Thymus (tissue), 14 donors: ENCODE measurements around the gene MAIP1. TPM values are rescaled to one million over a fixed set of nuclear protein-coding genes. Genes with fewer than 3 reads are reported as not detected.
"Not testable (repeated sequence)": the region's sequence is repeated elsewhere in the genome, so short reads cannot be mapped to it uniquely, and the experiment has no call there.

Experiments used
- DNase-seq, 9 donors: peaks; one replicate each; pipeline ENCODE4 v3.0.0-alpha.2; 2013; ENCODE audit warnings: low spot score in 9 of 9, low read depth in 6 of 9, missing footprints in 1 of 9
- H3K27ac ChIP-seq, 2 donors: one replicate each; pipeline ENCODE4 v1.5.1; 2013; ENCODE audit warnings: control low read depth in 1 of 2, low read depth in 1 of 2, low read length in 1 of 2, mild to moderate bottlenecking in 1 of 2, moderate library complexity in 1 of 2
- H3K27me3 ChIP-seq, 2 donors: one replicate each; pipeline ENCODE4 v1.5.1; 2013; ENCODE audit warnings: low read length in 1 of 2; ENCODE audit not compliant: control insufficient read depth in 2 of 2, insufficient read depth in 1 of 2
- H3K36me3 ChIP-seq, 2 donors: one replicate each; pipeline ENCODE4 v1.5.1; 2013; ENCODE audit warnings: low read length in 1 of 2, mild to moderate bottlenecking in 1 of 2, moderate library complexity in 1 of 2; ENCODE audit not compliant: control insufficient read depth in 2 of 2, insufficient read depth in 2 of 2
- H3K4me1 ChIP-seq, 2 donors: one replicate each; pipeline ENCODE4 v1.5.1; 2013; ENCODE audit warnings: low read length in 2 of 2; ENCODE audit not compliant: control insufficient read depth in 2 of 2, insufficient read depth in 2 of 2
- H3K4me3 ChIP-seq, 2 donors: one replicate each; pipeline ENCODE4 v1.5.1; 2013; ENCODE audit warnings: low read length in 2 of 2, control low read depth in 1 of 2, mild to moderate bottlenecking in 1 of 2
- H3K9me3 ChIP-seq, 2 donors: one replicate each; pipeline ENCODE4 v1.5.1; 2013; ENCODE audit warnings: low read length in 1 of 2, mild to moderate bottlenecking in 1 of 2; ENCODE audit not compliant: control insufficient read depth in 2 of 2, insufficient read depth in 1 of 2
- WGBS: extraction: QIAGEN DNeasy Blood & Tissue Kit; methylation state at CpG from one replicate; pipeline ENCODE4 v1.1.7; 2013; 5-methylcytosine and 5-hydroxymethylcytosine counted together
- long read RNA-seq, 10 donors: transcript quantifications; one replicate each; lab custom pipeline, GENCODE V29; 2026
- polyA plus RNA-seq: library from polyadenylated mRNA; stranded (reverse); fragments of 200-250 nt; gene quantifications from one replicate; pipeline ENCODE4 v1.2.3, GENCODE V29; 2013
- total RNA-seq: library from RNA; stranded (reverse); fragments of 120-200 nt; gene quantifications from one replicate; pipeline ENCODE4 v1.2.4, GENCODE V29; 2013
- donor health status: healthy.

Gene MAIP1
- 15.3 TPM for total RNA-seq
- 16.3 TPM for polyA plus RNA-seq
- long read RNA-seq, donor 1: 0 reads
- long read RNA-seq, donor 2, transcript MAIP1-202 (5 exons, 1,386 nt): major isoform, 13 of 13 reads
- long read RNA-seq, donor 2, partial matches to known transcripts: 0 of 13 reads
- long read RNA-seq, donor 2, other reads (novel, unspliced or antisense): 0 of 13 reads
- long read RNA-seq, donor 3, transcript MAIP1-202 (5 exons, 1,386 nt): major isoform, 16 of 16 reads
- long read RNA-seq, donor 3, partial matches to known transcripts: 0 of 16 reads
- long read RNA-seq, donor 3, other reads (novel, unspliced or antisense): 0 of 16 reads
- long read RNA-seq, donor 4, partial matches to known transcripts: 0 of 3 reads
- long read RNA-seq, donor 4, other reads (novel, unspliced or antisense): 0 of 3 reads
- long read RNA-seq, donor 5, transcript MAIP1-202 (5 exons, 1,386 nt): major isoform, 16 of 16 reads
- long read RNA-seq, donor 5, partial matches to known transcripts: 0 of 16 reads
- long read RNA-seq, donor 5, other reads (novel, unspliced or antisense): 0 of 16 reads
- long read RNA-seq, donor 6, transcript MAIP1-202 (5 exons, 1,386 nt): major isoform, 5 of 5 reads
- long read RNA-seq, donor 6, partial matches to known transcripts: 0 of 5 reads
- long read RNA-seq, donor 6, other reads (novel, unspliced or antisense): 0 of 5 reads
- long read RNA-seq, donor 7, transcript MAIP1-202 (5 exons, 1,386 nt): major isoform, 6 of 6 reads
- long read RNA-seq, donor 7, partial matches to known transcripts: 0 of 6 reads
- long read RNA-seq, donor 7, other reads (novel, unspliced or antisense): 0 of 6 reads
- long read RNA-seq, donor 8, transcript MAIP1-202 (5 exons, 1,386 nt): major isoform, 6 of 6 reads
- long read RNA-seq, donor 8, partial matches to known transcripts: 0 of 6 reads
- long read RNA-seq, donor 8, other reads (novel, unspliced or antisense): 0 of 6 reads
- long read RNA-seq, donor 9, transcript MAIP1-202 (5 exons, 1,386 nt): major isoform, 7 of 7 reads
- long read RNA-seq, donor 9, partial matches to known transcripts: 0 of 7 reads
- long read RNA-seq, donor 9, other reads (novel, unspliced or antisense): 0 of 7 reads
- long read RNA-seq, donor 10, partial matches to known transcripts: 0 of 3 reads
- long read RNA-seq, donor 10, other reads (novel, unspliced or antisense): 0 of 3 reads

- H3K36me3 ChIP-seq: peaks cover 4 to 17% of the 10 kb centered on the region in 2 donors
- DNase-seq: peak; percentile 61 to 89 (median 68)
- under 1% methylated on average over 64 of the region's 64 CpGs for WGBS
- H3K4me1 ChIP-seq: peaks cover 23 to 24% of the 10 kb centered on the region in 2 donors
- no peaks in the 10 kb centered on the region for H3K9me3 ChIP-seq
- no peaks in the 10 kb centered on the region for H3K27me3 ChIP-seq
- peak within 1 kb of the TSS; percentile 76 to 87 for H3K4me3 ChIP-seq
- H3K27ac ChIP-seq: peak within 1 kb of the TSS; percentile 82 to 88
Observed at GRCh38 chr2:199955339-199956061, at the start of gene MAIP1, which contains the start of gene TYW5. TSS of gene MAIP1 (plus strand) at chr2:199955582. CDS start at chr2:199955799, 217 bp downstream. TSS of gene TYW5 (minus strand) at chr2:199955491. CDS start at chr2:199955470, 21 bp downstream.

- Histone ChIP-seq H3K27ac (no peak overlapping the region), H3K36me3 (no peaks in the 10 kb centered on the region), H3K4me1 (peaks cover 6 to 9% of the 10 kb centered on the region in 2 donors), H3K4me3 (no peak overlapping the region), H3K9me3 (peaks cover 0 to 3% of the 10 kb centered on the region in 2 donors), H3K27me3 (no peaks in the 10 kb centered on the region)
- DNase-seq: no peak
- 80% methylated on average over 2 of the region's 2 CpGs for WGBS
Observed at GRCh38 chr2:199907008-199907714, 48.2 kb upstream of the MAIP1 start.

GRCh38 chr2:199910338-199911051 lies 44.9 kb upstream of the MAIP1 start:
- Histone ChIP-seq H3K36me3 (peaks cover 0 to 5% of the 10 kb centered on the region in 2 donors), H3K27ac (peak overlapping the region in 1 of 2 donors; percentile 27), H3K9me3 (peaks cover 0 to 3% of the 10 kb centered on the region in 2 donors), H3K4me3 (peak overlapping the region; percentile 92 to 93), H3K4me1 (peaks cover 6 to 15% of the 10 kb centered on the region in 2 donors), H3K27me3 (no peaks in the 10 kb centered on the region)
- peak in 2 of 9 donors; percentile 13 for DNase-seq
- WGBS: 41% methylated on average over 18 of the region's 18 CpGs

GRCh38 chr2:199911052-199911876 lies 44.1 kb upstream of the MAIP1 start, which contains the start of gene C2orf69:
TSS of gene C2orf69 (plus strand) at chr2:199911293. CDS start at chr2:199911439, 146 bp downstream.
- peaks cover 5 to 11% of the 10 kb centered on the region in 2 donors for H3K36me3 ChIP-seq
- WGBS: under 1% methylated on average over 85 of the region's 85 CpGs
- peaks cover 6 to 15% of the 10 kb centered on the region in 2 donors for H3K4me1 ChIP-seq

GRCh38 chr2:199911877-199912161 lies 43.6 kb upstream of the MAIP1 start:
- peaks cover 6 to 15% of the 10 kb centered on the region in 2 donors for H3K4me1 ChIP-seq
- peak in 4 of 9 donors; percentile 11 to 42 (median 26) for DNase-seq
- under 1% methylated on average over 13 of the region's 13 CpGs for WGBS
- H3K4me3 ChIP-seq: peak overlapping the region; percentile 92 to 93
- peaks cover 9 to 16% of the 10 kb centered on the region in 2 donors for H3K36me3 ChIP-seq
- peak overlapping the region; percentile 93 to 95 for H3K27ac ChIP-seq
- peaks cover 5 to 8% of the 10 kb centered on the region in 2 donors for H3K9me3 ChIP-seq
- H3K27me3 ChIP-seq: no peaks in the 10 kb centered on the region

More at GRCh38 chr2:199911052-199911876, 44.1 kb upstream of the MAIP1 start, which contains the start of gene C2orf69:
- Histone ChIP-seq H3K27ac (peak within 1 kb of the TSS; percentile 93 to 95), H3K27me3 (no peaks in the 10 kb centered on the region), H3K9me3 (peaks cover 0 to 3% of the 10 kb centered on the region in 2 donors), H3K4me3 (peak within 1 kb of the TSS; percentile 92 to 93)
- peak; percentile 86 to 96 (median 91) for DNase-seq

GRCh38 chr2:199912553-199913114 lies 42.7 kb upstream of the MAIP1 start:
- DNase-seq, H3K27ac ChIP-seq, H3K27me3 ChIP-seq: not testable (repeated sequence)
- WGBS: 95% methylated on average over 12 of the region's 12 CpGs
- Histone ChIP-seq H3K36me3 (peaks cover 15 to 20% of the 10 kb centered on the region in 2 donors), H3K4me3 (peak overlapping the region; percentile 92 to 93), H3K9me3 (peaks cover 7 to 16% of the 10 kb centered on the region in 2 donors), H3K4me1 (peaks cover 6 to 15% of the 10 kb centered on the region in 2 donors)
